ENCODE results near the gene CREB3L2. TPM values are rescaled to one million over a fixed set of nuclear protein-coding genes. Genes with fewer than 3 reads are reported as not detected.
A peak's percentile ranks its signal among the peaks of the same experiment; 100 is the strongest.

The CREB3L2 gene
- total RNA-seq, 3 donors from 2014 or later = 15.8 to 54.3 (median 40.6) TPM

DNA sequence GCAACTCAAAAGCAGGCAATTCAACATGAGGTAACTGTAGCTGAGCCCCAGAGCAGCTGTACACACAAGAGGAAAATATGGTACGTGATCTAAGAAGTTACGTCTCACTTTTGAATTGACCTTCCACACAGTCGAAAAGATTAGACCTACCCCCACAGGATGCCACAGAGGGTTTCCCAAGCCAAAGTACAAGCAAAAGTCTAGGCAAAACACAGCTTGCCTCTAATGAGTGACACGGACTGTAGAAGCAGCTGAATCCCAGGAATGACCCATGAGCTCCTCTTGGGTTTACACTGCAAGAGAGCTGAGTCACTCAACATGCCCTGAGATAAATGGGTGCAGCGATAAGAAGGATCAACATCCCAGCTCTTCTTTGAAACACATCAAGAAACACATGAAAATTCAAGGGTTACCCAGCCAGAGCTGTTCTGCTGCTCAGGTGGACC, 9.8 kb downstream of the CREB3L2 start:
- no peaks in the 10 kb centered on the region for H3K36me3 ChIP-seq (ENCODE audit: low read depth)
- DNase-seq = no peak
- H3K9me3 ChIP-seq = no peaks in the 10 kb centered on the region
- TF ChIP-seq, protein P1, sequence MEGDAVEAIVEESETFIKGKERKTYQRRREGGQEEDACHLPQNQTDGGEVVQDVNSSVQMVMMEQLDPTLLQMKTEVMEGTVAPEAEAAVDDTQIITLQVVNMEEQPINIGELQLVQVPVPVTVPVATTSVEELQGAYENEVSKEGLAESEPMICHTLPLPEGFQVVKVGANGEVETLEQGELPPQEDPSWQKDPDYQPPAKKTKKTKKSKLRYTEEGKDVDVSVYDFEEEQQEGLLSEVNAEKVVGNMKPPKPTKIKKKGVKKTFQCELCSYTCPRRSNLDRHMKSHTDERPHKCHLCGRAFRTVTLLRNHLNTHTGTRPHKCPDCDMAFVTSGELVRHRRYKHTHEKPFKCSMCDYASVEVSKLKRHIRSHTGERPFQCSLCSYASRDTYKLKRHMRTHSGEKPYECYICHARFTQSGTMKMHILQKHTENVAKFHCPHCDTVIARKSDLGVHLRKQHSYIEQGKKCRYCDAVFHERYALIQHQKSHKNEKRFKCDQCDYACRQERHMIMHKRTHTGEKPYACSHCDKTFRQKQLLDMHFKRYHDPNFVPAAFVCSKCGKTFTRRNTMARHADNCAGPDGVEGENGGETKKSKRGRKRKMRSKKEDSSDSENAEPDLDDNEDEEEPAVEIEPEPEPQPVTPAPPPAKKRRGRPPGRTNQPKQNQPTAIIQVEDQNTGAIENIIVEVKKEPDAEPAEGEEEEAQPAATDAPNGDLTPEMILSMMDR (IDR thresholded peaks at IDR 0.05) = no peak
- ATAC-seq = peak; percentile 24
- H3K4me1 ChIP-seq (ENCODE audit: low read depth) = peaks cover 9% of the 10 kb centered on the region
- intact Hi-C loops (cut with DNase I, micrococcal nuclease) = no loop called here
- no peak overlapping the region for H3K4me3 ChIP-seq

- H3K4me1 ChIP-seq (ENCODE audit: low read depth) = peaks cover 9% of the 10 kb centered on the region
- H3K36me3 ChIP-seq (ENCODE audit: low read depth) = no peaks in the 10 kb centered on the region
- TF ChIP-seq, protein P1 (IDR thresholded peaks at IDR 0.05) = no peak
- DNase-seq (no peak), ATAC-seq (no peak)
- no peaks in the 10 kb centered on the region for H3K9me3 ChIP-seq
- H3K4me3 ChIP-seq = no peak overlapping the region
- intact Hi-C loops (cut with DNase I, micrococcal nuclease) = no loop called here
Measured at GRCh38 chr7:137990251-137990941, 11.5 kb downstream of the CREB3L2 start.

- Histone ChIP-seq H3K4me3 (no peak overlapping the region), H3K36me3 (ENCODE audit: low read depth) (no peaks in the 10 kb centered on the region), H3K4me1 (ENCODE audit: low read depth) (peaks cover 9% of the 10 kb centered on the region), H3K9me3 (no peaks in the 10 kb centered on the region)
- TF ChIP-seq, protein P1 (IDR thresholded peaks at IDR 0.05) = no peak
- no peak for ATAC-seq
- intact Hi-C loops (cut with DNase I, micrococcal nuclease) = no loop called here
- no peak for DNase-seq
Measured at GRCh38 chr7:137989590-137989989, 12.3 kb downstream of the CREB3L2 start.

- ATAC-seq = no peak
- intact Hi-C loops (cut with DNase I, micrococcal nuclease) = no loop called here
- H3K4me1 ChIP-seq (ENCODE audit: low read depth) = peaks cover 12% of the 10 kb centered on the region
Measured at GRCh38 chr7:137989094-137989493, 12.8 kb downstream of the CREB3L2 start.

DNA sequence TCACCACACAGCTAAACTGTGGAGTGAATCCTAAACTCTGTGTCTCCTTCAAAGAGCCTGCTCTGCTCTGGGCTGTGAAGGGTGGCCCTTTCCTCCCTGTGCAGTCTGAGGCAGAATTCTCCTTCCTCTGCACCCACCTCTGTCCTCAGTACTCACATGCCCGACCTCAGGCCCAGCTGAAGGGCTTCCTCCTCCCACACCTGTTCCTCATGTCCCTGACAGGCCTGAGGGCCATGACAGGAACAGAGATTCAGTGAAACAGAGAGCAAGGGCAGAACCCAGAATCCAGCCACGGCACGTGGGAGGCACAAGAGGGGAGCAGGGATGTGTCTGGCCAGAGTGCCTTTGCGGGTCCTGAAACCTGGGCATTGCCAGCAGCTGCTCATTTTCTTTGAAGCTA, 13.9 kb downstream of the CREB3L2 start:
- TF ChIP-seq, protein P1 (IDR thresholded peaks at IDR 0.05) = no peak
- Histone ChIP-seq H3K36me3 (ENCODE audit: low read depth) (no peaks in the 10 kb centered on the region), H3K4me3 (no peak overlapping the region), H3K9me3 (no peaks in the 10 kb centered on the region), H3K4me1 (ENCODE audit: low read depth) (peaks cover 11% of the 10 kb centered on the region)
- intact Hi-C loops (cut with DNase I, micrococcal nuclease) = no loop called here
- DNase-seq = no peak
- ATAC-seq = peak; percentile 13

More at GRCh38 chr7:137989094-137989493, 12.8 kb downstream of the CREB3L2 start:
- no peak for DNase-seq
- Histone ChIP-seq H3K4me3 (no peak overlapping the region), H3K36me3 (ENCODE audit: low read depth) (no peaks in the 10 kb centered on the region), H3K9me3 (no peaks in the 10 kb centered on the region)
- TF ChIP-seq, protein P1 (IDR thresholded peaks at IDR 0.05) = no peak
